GM21515 (cell line): ENCODE measurements around the gene SWSAP1.
A peak's percentile ranks its signal among the peaks of the same experiment; 100 is the strongest.
"Not testable (repeated sequence)": the region's sequence is repeated elsewhere in the genome, so short reads cannot be mapped to it uniquely, and the experiment has no call there.

Experiments
- ATAC-seq: cut with Tn5 transposase; IDR thresholded peaks from one replicate; pipeline ENCODE4 v1.9.1; 2021; ENCODE audit not compliant: unreplicated experiment

SWSAP1 gene

GRCh38 chr19:11377756-11378155 lies 3.3 kb downstream of the SWSAP1 start:
- ATAC-seq: no peak

- ATAC-seq: no peak
Measured at GRCh38 chr19:11378319-11379189, 4.1 kb downstream of the SWSAP1 start.

GRCh38 chr19:11379269-11379845 lies 4.9 kb downstream of the SWSAP1 start:
- ATAC-seq: not testable (repeated sequence)

- ATAC-seq: no peak
Measured at GRCh38 chr19:11379857-11380350, 5.4 kb downstream of the SWSAP1 start.

GRCh38 chr19:11380653-11381537 lies 6.4 kb downstream of the SWSAP1 start:
- peak; percentile 70 for ATAC-seq

GRCh38 chr19:11382898-11383705 lies 8.6 kb downstream of the SWSAP1 start:
- ATAC-seq: no peak

GRCh38 chr19:11383706-11384048 lies 9.2 kb downstream of the SWSAP1 start:
- no peak for ATAC-seq

GRCh38 chr19:11384778-11385129 lies 10.3 kb downstream of the SWSAP1 start:
- no peak for ATAC-seq

GRCh38 chr19:11387162-11388034 lies 12.9 kb downstream of the SWSAP1 start:
- ATAC-seq: no peak

GRCh38 chr19:11390359-11390758 lies 15.9 kb downstream of the SWSAP1 start:
- no peak for ATAC-seq

GRCh38 chr19:11390933-11391680 lies 16.6 kb downstream of the SWSAP1 start:
- no peak for ATAC-seq

GRCh38 chr19:11397089-11397610 lies 22.7 kb downstream of the SWSAP1 start:
- no peak for ATAC-seq

- ATAC-seq: no peak
Measured at GRCh38 chr19:11399667-11400066, 25.2 kb downstream of the SWSAP1 start.

GRCh38 chr19:11400798-11401197 lies 26.3 kb downstream of the SWSAP1 start:
- ATAC-seq: no peak

- ATAC-seq: no peak
Measured at GRCh38 chr19:11401808-11402543, 27.5 kb downstream of the SWSAP1 start.

- ATAC-seq: no peak
Measured at GRCh38 chr19:11404588-11405222, 30.2 kb downstream of the SWSAP1 start.

GRCh38 chr19:11405846-11406643 lies 31.6 kb downstream of the SWSAP1 start:
- ATAC-seq: no peak
